Osteocyte (in vitro differentiated cells): ENCODE results near the gene ITGB5. TPM values are rescaled to one million over a fixed set of nuclear protein-coding genes. Genes with fewer than 3 reads are reported as not detected.

ENCODE experiments used
- DNase-seq: peaks from one replicate; pipeline ENCODE4 v3.0.0; 2021; ENCODE audit warnings: mixed read lengths; ENCODE audit not compliant: unreplicated experiment; ENCODE audit errors: extremely low spot score
- H3K27ac Mint-ChIP-seq: one replicate; pipeline ENCODE4 v1.8.0; 2021; ENCODE audit warnings: mild to moderate bottlenecking, mixed read lengths; ENCODE audit not compliant: unreplicated experiment
- H3K27me3 Mint-ChIP-seq: one replicate; pipeline ENCODE4 v1.8.0; 2021; ENCODE audit warnings: mixed read lengths; ENCODE audit not compliant: unreplicated experiment
- H3K36me3 Mint-ChIP-seq: one replicate; pipeline ENCODE4 v1.8.0; 2021; ENCODE audit warnings: mixed read lengths; ENCODE audit not compliant: unreplicated experiment
- H3K4me1 Mint-ChIP-seq: one replicate; pipeline ENCODE4 v1.8.0; 2021; ENCODE audit warnings: mixed read lengths; ENCODE audit not compliant: unreplicated experiment
- H3K4me3 Mint-ChIP-seq: one replicate; pipeline ENCODE4 v1.8.0; 2021; ENCODE audit warnings: mild to moderate bottlenecking, moderate library complexity, mixed read lengths; ENCODE audit not compliant: unreplicated experiment
- H3K9me3 Mint-ChIP-seq: one replicate; pipeline ENCODE4 v1.8.0; 2021; ENCODE audit warnings: mixed read lengths; ENCODE audit not compliant: unreplicated experiment
- total RNA-seq: library from RNA; stranded (reverse); gene quantifications from 2 replicates; pipeline ENCODE4 v1.2.1, GENCODE V29; 2021
- TF ChIP-seq, protein P1 (sequence below): fragments of 200-600 bp; sonication (generic); IDR thresholded peaks from 2 replicates; pipeline ENCODE4 v1.5.0; 2021; ENCODE audit warnings: antibody characterized with exemption, mild to moderate bottlenecking, moderate library complexity

Gene ITGB5
- total RNA-seq, 1 donor from 2014 or later, result 419 TPM

GRCh38 chr3:124907957-124908356 lies 20.8 kb upstream of the ITGB5 start:
- H3K27ac Mint-ChIP-seq, result no peak overlapping the region
- H3K36me3 Mint-ChIP-seq, result no peaks in the 10 kb centered on the region
- no peak for DNase-seq
- no peak overlapping the region for H3K4me3 Mint-ChIP-seq
- H3K9me3 Mint-ChIP-seq, result no peaks in the 10 kb centered on the region
- H3K4me1 Mint-ChIP-seq, result no peaks in the 10 kb centered on the region
- TF ChIP-seq, protein P1, sequence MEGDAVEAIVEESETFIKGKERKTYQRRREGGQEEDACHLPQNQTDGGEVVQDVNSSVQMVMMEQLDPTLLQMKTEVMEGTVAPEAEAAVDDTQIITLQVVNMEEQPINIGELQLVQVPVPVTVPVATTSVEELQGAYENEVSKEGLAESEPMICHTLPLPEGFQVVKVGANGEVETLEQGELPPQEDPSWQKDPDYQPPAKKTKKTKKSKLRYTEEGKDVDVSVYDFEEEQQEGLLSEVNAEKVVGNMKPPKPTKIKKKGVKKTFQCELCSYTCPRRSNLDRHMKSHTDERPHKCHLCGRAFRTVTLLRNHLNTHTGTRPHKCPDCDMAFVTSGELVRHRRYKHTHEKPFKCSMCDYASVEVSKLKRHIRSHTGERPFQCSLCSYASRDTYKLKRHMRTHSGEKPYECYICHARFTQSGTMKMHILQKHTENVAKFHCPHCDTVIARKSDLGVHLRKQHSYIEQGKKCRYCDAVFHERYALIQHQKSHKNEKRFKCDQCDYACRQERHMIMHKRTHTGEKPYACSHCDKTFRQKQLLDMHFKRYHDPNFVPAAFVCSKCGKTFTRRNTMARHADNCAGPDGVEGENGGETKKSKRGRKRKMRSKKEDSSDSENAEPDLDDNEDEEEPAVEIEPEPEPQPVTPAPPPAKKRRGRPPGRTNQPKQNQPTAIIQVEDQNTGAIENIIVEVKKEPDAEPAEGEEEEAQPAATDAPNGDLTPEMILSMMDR, result no peak
- H3K27me3 Mint-ChIP-seq, result peaks cover 15% of the 10 kb centered on the region

DNA sequence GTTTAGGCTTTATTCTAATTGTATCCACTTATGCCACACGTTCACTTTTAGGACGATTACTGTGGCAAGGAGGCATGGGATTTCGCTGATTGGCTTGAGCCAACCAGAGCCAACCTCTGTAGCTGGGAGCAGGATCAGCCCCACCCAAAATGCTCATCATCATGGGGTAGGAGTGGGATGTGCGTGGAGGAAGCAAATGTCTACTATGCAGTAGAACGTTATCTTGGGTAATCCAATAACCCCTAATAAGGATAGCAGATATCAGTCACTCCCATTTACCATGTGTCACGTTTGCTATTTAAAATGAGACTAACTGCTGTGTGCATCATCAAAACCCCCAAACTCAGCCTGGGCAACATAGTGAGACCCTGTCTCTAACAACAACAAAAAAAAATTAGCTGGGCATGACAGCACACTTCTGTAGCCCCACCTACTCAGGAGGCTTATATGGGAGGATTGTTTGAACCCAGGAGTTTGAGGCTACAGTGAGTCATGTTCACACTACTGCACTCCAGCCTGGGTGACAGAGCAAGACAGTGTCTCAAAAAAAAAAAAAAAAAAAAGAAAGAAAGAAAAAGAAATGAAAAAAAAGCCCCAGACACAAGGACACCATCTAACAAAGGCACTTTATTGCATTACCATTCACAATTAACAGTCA lies 17.8 kb upstream of the ITGB5 start:
- Mint-ChIP-seq H3K9me3 (no peaks in the 10 kb centered on the region), H3K27me3 (peaks cover 11% of the 10 kb centered on the region), H3K36me3 (no peaks in the 10 kb centered on the region), H3K27ac (no peak overlapping the region), H3K4me3 (no peak overlapping the region), H3K4me1 (peaks cover 10% of the 10 kb centered on the region)
- DNase-seq, result no peak
- TF ChIP-seq, protein P1, result no peak

- Mint-ChIP-seq H3K27ac (no peak overlapping the region), H3K9me3 (no peaks in the 10 kb centered on the region), H3K4me1 (peaks cover 10% of the 10 kb centered on the region), H3K36me3 (no peaks in the 10 kb centered on the region), H3K27me3 (peaks cover 11% of the 10 kb centered on the region), H3K4me3 (no peak overlapping the region)
- TF ChIP-seq, protein P1, result no peak
- no peak for DNase-seq
These were observed 17.0 kb upstream of the ITGB5 start for GRCh38 chr3:124903896-124904834.

DNA sequence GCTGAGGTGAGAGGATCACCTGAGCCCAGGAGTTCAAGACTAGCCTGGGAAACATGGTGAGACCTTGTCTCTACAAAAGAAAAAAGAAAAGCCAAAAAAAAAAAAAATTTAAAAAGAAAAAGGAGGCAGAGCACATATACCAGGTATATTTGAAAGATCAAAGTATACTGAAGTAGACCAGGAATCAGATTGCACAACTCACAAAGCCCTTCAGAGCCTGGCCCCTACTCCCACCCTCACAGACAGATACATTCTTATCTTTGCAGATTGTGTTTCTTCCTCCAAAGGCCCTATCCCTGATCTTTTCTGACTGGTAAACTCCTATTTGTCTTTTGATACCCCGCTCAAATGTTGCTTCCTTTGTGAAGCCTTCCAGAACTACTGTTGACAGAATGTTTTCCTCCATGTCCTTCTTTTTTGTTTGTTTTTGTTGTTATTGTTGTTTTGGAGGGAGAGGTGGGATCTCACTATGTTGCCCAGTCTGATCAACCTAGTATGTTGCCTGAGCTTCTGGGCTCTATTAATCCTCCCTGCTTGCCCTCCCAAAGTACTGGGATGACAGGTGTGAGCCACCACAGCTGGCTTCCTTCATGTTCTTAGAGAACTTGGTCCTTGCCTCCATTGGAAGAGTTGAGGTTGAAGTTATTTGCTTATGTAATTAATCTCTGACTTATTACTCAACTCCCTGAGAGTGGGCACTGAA lies 9.8 kb upstream of the ITGB5 start:
- DNase-seq, result no peak
- TF ChIP-seq, protein P1, result no peak
- Mint-ChIP-seq H3K4me1 (peaks cover 10% of the 10 kb centered on the region), H3K4me3 (no peak overlapping the region), H3K36me3 (no peaks in the 10 kb centered on the region), H3K27me3 (no peaks in the 10 kb centered on the region), H3K27ac (no peak overlapping the region), H3K9me3 (no peaks in the 10 kb centered on the region)
